Stimulated activated CD4-positive, alpha-beta T cell treated with anti-CD3 and anti-CD28 coated beads, Interleukin-4, amount 100 ng/mL, for 4 hours (primary cell): ENCODE data around the gene PARD3.

Experiments used
- DNase-seq, 2 experiments: peaks; one replicate each; pipeline ENCODE4 v3.0.0-alpha.2; 2020

Gene PARD3

DNA sequence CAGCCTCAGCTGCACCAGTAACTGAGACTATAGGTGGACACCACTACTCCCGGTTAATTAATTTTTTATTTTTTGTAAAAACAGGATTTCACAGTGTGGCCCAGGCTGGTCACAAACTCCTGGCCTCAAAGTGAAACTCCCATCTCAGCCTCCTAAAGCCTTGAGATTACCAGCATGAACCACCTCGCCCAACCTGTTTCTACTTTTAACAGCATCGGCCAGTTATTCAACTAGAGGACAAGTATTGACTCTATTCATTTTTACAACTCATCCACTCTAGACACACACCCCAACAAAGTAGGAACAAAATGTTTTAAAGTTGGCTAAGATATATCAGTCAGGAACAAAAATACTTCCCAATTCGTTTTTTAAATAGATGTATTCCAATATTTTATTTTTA, 334.8 kb downstream of the PARD3 start:
- no peak for DNase-seq

DNA sequence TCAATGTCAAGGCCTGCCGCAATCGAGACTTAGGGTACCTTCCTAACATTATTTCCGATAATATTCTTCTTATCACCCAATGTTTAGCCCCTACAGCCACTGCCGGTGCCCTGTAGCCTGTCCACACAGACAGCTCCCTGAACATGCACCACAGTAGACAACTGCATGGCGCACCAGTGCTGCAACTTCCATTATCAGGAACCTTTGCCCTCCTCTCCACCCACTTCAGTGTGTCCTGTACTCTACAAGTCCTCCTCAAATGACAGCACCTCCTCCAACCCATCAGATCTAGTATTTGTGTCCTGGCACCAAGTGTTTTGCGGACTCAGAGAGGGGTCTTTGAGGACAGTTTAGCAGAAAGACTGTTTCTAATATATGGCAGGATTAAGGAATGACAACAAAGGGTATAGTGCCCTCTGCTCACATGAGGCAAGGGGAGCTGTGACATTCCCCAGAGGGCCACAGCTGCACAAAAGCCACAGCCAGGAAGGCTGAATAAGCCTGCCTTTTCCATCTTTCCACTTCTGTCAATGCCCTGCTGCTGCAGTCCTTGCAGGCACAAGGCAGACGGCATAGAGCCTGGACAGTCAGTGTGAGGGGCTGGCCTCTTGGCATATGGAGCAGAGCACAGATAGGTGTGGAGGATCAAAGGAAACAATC, 335.4 kb downstream of the PARD3 start:
- DNase-seq, result no peak

DNA sequence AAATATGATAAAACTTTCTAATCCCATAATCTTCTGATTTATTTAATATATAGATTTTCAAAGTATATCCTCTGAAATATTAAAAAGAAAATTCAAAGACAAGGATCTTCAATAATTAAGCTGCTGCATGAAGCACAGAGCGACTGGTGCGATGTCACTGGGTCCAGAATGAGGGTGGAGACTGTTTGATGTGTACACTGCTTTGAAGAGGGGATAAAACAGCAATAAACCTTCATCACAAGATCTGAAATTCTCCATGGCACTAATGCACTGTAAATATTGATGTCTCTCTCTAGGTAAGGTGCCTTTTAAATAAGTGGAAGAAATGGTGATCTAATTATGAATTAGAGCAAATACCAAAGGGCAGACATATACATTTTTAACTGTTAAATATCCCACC, 337.8 kb downstream of the PARD3 start:
- no peak for DNase-seq

DNA sequence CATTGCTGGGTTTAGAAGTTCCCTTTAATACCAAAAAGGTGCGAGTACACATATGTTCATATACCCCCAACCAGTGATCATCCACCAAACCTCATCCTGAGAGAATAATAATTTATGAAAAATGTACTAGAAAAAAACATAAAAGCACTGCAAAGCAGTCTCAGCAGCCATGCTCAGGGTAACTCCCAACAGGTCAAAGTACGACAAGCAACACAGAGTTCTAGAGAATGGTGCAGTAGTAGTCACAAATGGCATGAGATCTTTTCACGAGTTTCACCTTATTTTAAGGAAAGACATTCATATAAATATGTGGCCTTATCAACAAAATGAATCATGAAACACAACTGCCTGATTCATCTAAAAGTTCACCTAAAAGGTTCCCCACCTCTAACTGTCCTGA, 338.5 kb downstream of the PARD3 start:
- no peak for DNase-seq

DNA sequence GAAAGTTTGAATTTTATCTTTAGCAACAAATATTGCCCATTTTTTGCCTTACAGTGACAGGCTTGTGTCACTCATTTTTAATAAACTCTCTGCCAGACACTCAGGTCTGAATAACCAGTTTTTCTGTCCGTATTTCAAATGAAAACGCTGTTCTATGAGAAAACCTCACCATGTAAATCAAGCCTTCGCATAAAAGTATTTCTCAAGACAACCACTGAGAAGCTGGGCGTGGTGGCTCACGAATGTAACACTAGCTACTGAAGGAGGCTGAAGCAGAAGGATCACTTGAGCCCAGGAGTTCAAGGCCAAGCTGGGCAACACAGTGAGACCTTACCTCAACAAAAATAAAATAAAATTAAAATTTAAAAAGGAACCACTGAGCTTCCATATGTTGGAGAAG, 339.3 kb downstream of the PARD3 start:
- DNase-seq, result no peak

DNA sequence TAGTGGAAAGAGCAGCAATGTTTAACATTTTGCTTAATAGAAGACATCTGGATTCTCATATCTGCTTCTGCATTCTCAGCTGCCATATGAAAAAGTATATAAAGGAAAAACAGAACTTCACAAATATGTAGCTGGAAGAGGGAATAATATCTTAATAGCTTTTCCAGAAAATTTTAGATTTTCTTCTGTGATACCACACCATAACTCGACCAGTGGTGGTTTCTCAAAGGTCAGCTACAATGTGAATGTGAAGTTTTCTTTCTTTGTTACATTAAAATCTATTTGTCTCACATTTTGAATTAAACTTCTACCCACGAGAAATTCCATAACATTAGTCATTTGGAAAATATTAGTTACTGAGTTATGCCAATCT, 339.8 kb downstream of the PARD3 start:
- no peak for DNase-seq

DNA sequence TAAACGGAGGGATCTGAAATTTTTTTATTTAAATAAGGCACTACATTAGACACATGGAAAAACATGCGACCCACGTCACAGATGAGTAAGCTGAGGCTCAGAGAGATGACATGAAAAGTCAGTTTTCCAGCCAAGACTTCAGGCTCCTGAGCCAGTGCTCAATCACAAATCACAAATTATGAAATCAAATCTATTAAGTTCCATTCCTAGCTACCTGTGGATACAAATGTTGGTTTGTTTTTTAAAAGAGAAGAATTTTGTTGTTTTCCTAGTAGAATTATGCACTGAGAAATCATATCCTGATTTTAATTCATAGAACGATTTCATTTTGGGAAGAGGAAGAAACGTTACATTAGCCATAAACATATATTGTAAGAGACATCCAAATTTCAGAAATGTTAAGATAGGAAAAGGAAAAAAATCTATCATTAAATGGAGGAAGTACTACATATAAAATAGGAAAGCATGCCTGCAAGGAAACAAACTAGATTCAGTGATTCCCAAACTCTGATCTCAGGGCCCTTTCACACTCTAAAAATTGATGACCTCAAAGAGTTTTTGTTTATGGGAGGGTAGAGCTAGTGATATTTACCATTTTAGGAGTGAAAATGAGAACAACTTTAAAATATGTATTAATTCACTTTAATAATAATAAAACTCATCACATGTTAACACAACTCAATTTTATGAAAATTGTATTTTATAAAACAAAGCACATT, 340.4 kb downstream of the PARD3 start:
- DNase-seq, result no peak

DNA sequence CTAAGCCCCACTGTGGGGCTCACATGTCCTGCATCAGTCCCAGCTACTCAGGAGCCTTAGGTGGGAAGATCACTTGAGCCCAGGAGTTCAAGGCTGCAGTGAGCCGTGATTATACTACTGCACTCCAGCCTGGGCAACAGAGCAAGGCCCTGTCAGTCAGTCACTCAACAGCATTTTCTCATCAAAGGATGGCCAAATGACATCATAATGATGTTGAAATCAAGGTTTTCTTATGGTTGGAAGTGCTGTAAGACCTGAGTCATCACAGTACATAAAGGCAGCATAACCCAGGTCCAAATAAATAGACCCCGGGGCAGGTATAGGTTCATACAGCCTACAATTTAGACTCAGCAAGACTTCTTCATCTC, 341.1 kb downstream of the PARD3 start:
- no peak for DNase-seq

DNA sequence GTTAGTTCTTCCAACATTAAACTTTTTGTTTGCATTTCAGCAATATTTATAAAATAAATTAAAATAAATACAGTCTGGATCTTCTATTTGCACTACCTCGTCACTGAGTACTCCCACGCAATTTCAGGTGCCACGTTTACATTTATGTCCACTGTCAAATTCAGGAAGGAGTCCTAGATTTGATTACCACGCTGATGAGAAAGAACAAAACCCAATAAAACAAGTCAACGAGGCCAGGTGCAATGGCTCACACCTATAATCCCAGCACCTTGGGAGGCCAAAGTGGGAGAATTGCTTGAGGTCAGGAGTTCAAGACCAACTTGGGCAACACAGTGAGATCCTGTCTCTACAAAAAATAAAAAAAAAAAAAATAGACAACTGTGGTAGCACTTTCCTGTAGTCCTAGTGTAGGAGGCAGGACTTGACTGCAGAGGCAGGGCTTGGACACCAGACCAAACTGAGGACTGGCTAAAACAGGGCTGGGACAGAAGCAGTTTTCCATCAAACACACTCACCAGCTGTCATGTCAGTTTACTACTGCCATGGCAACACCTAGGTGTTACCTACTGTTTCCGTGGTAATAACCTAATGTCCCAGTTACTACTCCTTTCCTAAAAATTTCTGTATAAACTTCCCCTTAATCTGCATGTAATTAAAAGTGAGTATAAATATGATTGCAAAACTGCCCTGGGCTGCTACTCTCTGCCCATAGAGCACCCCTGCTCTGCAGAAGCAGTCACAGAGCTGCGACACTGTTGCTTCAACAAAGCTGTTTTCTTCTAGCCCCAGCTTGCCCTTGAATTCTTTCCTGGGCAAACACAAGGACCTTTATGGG, 341.7 kb downstream of the PARD3 start:
- no peak for DNase-seq

DNA sequence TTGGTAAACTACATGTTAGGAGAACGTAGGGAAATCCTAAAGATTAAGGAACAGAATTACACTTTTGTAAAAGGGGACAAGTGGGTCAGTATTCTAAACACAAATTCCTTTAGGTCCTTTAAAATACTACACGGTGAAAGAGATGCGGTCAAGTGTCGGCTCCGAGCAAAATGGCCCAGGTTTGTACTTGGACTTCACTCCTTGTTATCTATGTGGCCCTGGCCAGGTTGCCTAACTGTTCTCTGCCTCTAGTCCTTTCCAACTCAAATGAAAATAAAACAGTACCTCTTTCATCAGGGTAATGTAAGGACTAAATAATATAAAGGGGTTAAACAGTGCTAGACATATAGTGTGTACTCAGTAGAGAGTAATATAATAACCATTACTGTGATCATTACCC, 344.8 kb downstream of the PARD3 start:
- DNase-seq, result no peak

DNA sequence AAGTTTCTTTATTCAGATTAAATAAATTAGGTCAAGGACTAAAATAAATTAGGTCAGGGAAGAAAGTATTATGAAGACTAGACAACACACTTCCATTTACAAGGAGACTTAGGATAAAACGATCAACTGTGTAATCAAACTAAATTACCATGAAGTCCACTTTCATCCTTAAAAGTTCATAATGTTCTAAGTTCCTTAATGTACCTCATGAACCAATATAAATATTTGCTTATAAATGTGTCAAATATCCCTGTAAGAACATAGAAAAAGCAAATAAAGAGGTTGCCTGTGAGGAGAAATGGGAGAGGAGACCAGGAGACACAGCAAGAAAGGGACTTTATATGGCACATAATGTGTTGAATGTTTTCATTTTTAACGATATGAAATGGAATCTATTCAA, 345.6 kb downstream of the PARD3 start:
- no peak for DNase-seq

DNA sequence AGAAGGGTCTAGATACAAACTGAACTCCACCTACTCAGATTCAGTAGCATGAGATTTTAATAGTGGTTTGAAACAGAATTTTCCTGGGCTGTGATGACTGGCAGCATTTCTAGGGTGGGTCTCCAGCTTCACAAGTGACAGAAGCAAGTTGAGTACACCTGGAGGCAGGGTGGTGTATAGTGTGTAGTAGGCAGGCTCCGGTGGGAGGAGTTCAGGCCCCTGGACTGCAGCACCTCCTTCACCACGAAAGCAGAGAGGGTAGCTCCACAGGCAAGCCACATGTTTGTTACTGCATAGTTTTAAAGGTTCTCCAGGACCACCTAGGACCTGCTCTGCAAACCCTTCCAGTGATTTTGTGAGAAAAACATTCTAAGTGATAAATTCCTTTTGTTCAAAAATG, 347.2 kb downstream of the PARD3 start:
- no peak for DNase-seq

DNA sequence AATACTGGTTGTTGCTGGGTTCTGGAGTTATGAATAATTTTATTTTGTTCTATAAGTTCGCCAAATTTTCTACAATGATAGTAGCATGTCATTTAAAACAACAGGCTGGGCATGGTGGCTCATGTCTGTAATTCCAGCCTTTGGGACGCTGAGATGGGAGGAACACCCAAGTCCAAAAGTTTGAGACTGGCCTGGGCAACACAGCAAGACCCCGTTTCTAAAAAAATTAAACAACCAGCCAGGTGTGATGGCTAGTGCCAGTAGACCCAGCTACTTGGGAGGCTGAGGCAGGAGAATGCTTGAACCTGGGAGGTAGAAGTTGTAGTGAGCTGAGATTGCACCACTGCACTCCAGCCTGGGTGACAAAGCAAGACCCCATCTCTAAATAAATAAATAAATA, 347.7 kb downstream of the PARD3 start:
- no peak for DNase-seq

DNA sequence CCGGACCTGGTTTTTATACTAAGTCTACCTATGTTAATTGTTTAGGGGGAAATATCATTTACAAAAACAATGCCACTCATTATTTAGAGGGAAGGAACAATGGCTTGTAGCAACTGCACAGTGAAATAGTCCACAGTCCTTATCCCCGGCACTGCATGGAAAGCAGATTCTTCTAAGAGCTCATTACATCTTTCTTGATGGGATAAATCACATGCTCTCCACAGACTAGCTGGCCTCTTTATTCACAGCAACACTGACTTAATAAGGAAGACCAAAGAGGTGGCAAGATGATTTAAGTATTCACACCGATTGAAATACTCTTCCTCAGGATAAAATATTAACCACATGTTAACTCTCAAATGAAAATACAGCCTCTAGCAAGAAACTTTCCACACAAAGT, 349.4 kb downstream of the PARD3 start:
- DNase-seq, result no peak

DNA sequence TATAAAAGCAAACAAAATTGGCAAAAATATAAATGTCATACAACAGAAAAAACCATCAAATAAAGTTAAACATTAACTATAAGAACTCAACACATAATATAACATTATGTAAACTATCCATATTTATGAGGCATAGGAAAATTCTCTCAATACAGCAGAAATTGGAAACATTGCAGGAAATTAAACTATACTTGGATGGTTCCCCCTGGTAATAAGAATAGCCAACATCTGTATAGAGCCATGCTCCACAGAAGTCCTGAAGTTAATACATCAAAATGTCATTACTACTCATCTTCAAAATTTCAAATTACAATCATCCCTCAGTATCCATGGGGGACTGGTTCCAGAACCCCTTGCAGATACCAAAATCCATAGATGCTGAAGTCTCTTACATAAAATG, 350.5 kb downstream of the PARD3 start:
- no peak for DNase-seq

DNA sequence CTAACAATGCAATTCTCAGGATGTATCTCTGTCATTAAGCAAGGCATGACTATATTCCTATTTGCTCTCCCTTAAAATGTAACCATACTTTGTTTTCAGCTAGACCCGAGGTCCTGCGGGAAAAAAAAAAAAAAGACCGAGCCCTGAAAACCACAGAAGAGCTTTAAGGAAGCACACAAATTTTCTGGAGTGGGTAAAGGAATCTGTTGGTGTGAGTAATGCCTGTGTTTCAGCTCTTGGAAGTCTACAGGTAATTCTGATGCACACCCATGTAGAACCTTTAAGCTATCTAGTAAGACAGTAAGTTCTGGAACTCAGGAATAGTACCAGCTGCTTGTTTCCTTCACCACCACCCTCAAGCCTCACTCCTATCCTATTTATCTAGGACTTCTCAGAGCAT, 351.1 kb downstream of the PARD3 start:
- DNase-seq, result no peak

DNA sequence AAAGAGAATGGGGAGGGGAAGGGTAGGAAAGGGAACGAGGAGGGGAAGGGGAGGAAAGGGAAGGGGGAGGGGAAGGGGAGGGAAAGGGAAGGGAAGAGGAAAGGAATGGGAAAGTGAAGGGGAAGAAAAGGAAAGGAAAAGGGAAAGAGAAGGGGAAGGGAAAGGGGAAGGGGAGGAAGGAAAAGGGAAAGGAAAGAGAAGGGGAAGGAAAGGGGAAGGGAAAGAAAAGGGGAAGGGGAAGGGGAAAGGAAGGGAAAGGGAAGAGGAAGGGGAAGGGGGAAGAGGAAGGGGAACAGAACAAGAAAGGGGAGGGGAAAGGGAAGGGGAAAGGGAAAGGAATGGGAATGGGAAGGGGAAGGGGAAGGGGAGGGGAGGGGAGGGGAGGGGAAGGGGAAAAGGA, 352.1 kb downstream of the PARD3 start:
- no peak for DNase-seq

DNA sequence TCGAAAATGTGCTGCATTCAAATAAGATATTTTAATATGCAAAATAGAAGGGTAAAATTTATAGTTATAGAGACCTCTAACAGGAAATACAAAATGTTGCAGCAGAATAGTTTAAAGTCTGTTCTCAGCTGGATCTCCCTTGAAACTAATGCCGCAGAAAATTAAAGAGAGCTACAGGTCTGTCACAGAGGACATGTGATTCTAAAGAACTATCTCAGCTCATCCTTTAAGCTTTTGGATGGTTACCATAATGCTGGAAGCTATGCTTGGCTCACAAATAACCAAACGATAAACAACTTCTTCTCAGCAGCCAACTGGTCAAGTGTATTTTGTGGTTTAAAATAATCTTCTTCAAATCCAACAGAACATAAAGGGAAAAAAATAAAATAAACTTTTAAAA, 353.0 kb downstream of the PARD3 start:
- DNase-seq, result no peak

DNA sequence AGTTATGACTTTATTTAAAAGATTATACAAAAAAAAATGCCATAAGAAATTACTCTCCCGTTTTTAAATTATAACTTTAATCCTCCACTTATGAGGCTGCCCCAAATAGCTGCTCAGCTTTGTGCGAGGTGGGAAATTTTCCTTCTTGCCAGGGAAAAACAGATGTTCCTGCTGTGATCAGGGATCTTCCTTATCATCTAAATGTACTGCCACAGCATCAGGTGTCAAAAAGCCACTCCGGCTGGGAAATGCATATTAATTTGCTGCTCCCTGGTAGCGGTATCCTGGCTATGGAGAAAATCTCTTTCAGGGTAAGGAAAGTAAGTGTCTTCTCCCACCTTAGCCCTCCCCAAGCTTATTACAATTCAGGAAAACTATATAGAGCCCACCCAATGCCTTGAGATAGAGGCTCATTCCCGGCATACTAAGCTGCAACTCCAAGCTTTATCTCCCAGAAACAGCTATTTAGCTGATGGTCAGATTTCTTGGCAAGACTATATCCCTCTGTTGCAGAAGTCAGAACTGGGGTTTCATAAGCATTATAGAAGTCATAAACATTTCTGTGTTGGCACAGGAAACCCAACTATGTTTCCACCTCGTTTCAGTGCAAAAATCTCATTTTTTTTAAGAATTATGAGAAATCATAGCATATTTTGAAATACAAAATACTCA, 360.4 kb downstream of the PARD3 start:
- no peak for DNase-seq

DNA sequence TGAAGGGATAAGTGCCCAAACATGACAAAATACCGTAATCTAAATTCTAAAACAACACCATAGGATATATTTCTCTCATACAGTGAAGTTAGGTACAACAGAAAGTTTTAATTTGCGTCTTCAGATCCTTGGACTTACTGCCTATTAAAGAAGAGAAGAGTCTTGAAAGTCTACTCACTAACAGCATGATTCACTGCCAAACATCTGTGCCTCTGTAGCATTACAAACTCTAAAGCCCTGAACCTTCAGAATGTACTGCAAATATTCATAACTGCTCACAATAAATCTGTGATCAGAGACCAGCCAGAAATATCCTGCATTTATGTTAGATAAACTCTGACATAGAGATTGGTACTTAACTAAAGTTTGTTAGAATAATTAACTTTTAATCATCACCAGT, 365.3 kb downstream of the PARD3 start:
- DNase-seq, result no peak

DNA sequence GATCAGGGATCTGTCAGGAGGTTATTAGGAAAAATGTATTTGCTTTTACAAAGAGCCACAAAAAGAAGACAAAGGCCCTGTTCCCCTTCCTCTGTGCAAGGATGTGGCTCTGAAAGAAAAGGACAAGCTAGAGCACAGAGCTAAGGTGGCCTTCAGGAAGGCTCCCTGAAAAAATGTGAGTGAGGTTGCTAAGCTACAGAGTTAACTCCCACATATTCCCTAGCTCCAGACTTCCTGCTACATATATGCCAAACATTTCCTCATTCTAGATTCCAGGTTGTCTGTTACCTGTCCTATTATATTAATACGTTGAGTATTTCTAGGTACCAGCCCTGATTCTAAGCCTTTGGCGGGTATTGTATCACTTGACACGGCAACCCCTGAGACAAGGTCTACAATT, 369.0 kb downstream of the PARD3 start:
- DNase-seq, result no peak

DNA sequence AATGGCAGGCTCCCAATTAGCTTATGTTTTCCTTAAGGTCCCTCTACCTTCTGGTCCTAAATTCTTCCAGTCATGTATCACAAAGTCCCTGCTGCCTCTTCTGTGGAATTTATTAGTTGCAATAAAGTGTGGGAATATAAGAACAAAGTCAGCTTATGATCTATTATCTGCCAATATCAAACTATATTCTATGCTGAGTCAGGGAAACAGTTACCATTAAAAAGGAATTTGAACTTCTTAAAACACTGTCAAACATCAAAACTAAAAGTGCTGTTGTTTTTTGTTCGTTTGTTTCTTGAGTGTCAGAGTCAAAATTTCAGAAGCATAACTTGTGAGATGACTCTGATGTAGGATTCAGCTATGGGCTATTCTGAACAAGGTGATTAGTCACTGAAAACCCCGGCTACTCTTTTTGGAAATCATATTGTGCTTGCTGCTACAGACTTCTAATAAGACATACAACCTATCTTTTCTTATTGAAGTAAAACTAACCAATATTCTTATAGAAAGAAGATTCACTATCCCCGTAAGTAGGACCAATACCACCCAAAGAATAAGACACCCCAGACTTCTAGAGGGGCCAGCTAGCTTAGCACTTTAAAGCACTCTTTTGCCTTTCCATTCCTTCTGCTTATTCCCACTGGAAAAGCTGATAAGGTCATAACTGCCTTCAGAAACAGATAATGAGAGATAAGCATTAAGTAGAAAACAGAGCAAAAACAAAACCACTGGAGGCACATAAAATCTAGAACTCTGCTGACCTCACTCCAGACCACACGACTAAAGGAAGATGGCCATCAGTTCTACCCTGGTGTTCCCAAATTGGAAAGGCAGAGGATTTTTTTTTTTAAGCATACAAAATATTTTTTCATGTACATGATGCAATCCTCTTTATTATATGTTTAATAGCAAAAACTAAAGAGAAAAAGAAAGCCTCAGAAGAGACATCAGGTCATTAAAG, 370.6 kb downstream of the PARD3 start:
- DNase-seq, result no peak
